Measurements from ENCODE around the gene LURAP1L. TPM values are rescaled to one million over a fixed set of nuclear protein-coding genes. Genes with fewer than 3 reads are reported as not detected.

The LURAP1L gene
- total RNA-seq, 1 experiment from 2014 or later: 59.2 TPM

GRCh38 chr9:12783767-12784460, 9.1 kb downstream of the LURAP1L start:
- Mint-ChIP-seq H3K27ac (ENCODE audit: low read depth, unreplicated experiment) (peak overlapping the region; percentile 99), H3K27me3 (ENCODE audit: insufficient read depth, unreplicated experiment) (no peaks in the 10 kb centered on the region), H3K36me3 (ENCODE audit: insufficient read depth, unreplicated experiment) (peaks cover 14% of the 10 kb centered on the region), H3K4me1 (ENCODE audit: insufficient read depth, unreplicated experiment) (peaks cover 42% of the 10 kb centered on the region), H3K9me3 (ENCODE audit: unreplicated experiment) (peaks cover 6% of the 10 kb centered on the region), H3K4me3 (ENCODE audit: unreplicated experiment) (peak overlapping the region; percentile 4)
- ChIA-PET POLR2A (interaction anchor here (0.6 to 6.7 kb wide), 14 partner anchors 8 to 1533 kb away, joined by 3 to 80 read pairs (median 6); partner anchors contain the start of gene LURAP1L), CTCF (interaction anchor here (0.7 to 3.6 kb wide), 8 partner anchors 8 to 206 kb away, joined by 3 to 27 read pairs (median 4); partner anchors contain the start of gene LURAP1L)
- DNase-seq (ENCODE audit: unreplicated experiment): no peak
- intact Hi-C loops (cut with micrococcal nuclease): loop anchor here (1.0 kb wide), 1 partner anchor 30 kb away; no protein-coding TSS in a partner anchor
- BruUV-seq (replicated peaks): TSS peak; percentile 55
- TF ChIP-seq CTCF (IDR thresholded peaks at IDR 0.05; ENCODE audit: unreplicated experiment): no peak

- TF ChIP-seq CTCF (IDR thresholded peaks at IDR 0.05; ENCODE audit: unreplicated experiment): no peak
- BruUV-seq (replicated peaks): TSS peak; percentile 63
- peak; percentile 95 for DNase-seq (ENCODE audit: unreplicated experiment)
- intact Hi-C loops (cut with micrococcal nuclease): loop anchor here (1.0 kb wide), 1 partner anchor 30 kb away; no protein-coding TSS in a partner anchor
- ChIA-PET CTCF (interaction anchor here (0.7 to 3.6 kb wide), 11 partner anchors 9 to 97 kb away, joined by 3 to 27 read pairs (median 4); partner anchors contain the start of gene LURAP1L), POLR2A (interaction anchor here (0.6 to 6.7 kb wide), 16 partner anchors 9 to 1532 kb away, joined by 3 to 80 read pairs (median 6); partner anchors contain the start of gene LURAP1L)
- Mint-ChIP-seq H3K4me1 (ENCODE audit: insufficient read depth, unreplicated experiment) (peaks cover 48% of the 10 kb centered on the region), H3K27ac (ENCODE audit: low read depth, unreplicated experiment) (peak overlapping the region; percentile 99), H3K9me3 (ENCODE audit: unreplicated experiment) (peaks cover 6% of the 10 kb centered on the region), H3K27me3 (ENCODE audit: insufficient read depth, unreplicated experiment) (no peaks in the 10 kb centered on the region), H3K36me3 (ENCODE audit: insufficient read depth, unreplicated experiment) (peaks cover 16% of the 10 kb centered on the region), H3K4me3 (ENCODE audit: unreplicated experiment) (peak overlapping the region; percentile 36)
These were observed 9.8 kb downstream of the LURAP1L start for GRCh38 chr9:12784461-12785259.

GRCh38 chr9:12785260-12785770, 10.5 kb downstream of the LURAP1L start:
- no TSS peak for BruUV-seq (replicated peaks)
- Mint-ChIP-seq H3K27me3 (ENCODE audit: insufficient read depth, unreplicated experiment) (no peaks in the 10 kb centered on the region), H3K4me1 (ENCODE audit: insufficient read depth, unreplicated experiment) (peaks cover 48% of the 10 kb centered on the region), H3K4me3 (ENCODE audit: unreplicated experiment) (no peak overlapping the region), H3K36me3 (ENCODE audit: insufficient read depth, unreplicated experiment) (peaks cover 16% of the 10 kb centered on the region), H3K27ac (ENCODE audit: low read depth, unreplicated experiment) (peak overlapping the region; percentile 99), H3K9me3 (ENCODE audit: unreplicated experiment) (peaks cover 6% of the 10 kb centered on the region)
- ChIA-PET CTCF (interaction anchor here (0.7 to 3.6 kb wide), 7 partner anchors 10 to 97 kb away, joined by 3 to 27 read pairs (median 5); partner anchors contain the start of gene LURAP1L), POLR2A (interaction anchor here (0.7 to 6.7 kb wide), 12 partner anchors 9 to 94 kb away, joined by 3 to 80 read pairs (median 7); partner anchors contain the start of gene LURAP1L)
- no peak for TF ChIP-seq CTCF (IDR thresholded peaks at IDR 0.05; ENCODE audit: unreplicated experiment)
- intact Hi-C loops (cut with micrococcal nuclease): no loop called here
- peak; percentile 76 for DNase-seq (ENCODE audit: unreplicated experiment)
